Keratinocyte (primary cell): ENCODE measurements around the gene CHST8.

Source experiments
- EZH2 ChIP-seq: IDR thresholded peaks from one replicate; pipeline ENCODE4 v1.6.1; 2012; ENCODE audit warnings: inconsistent platforms, mild to moderate bottlenecking, low read length, moderate library complexity
- TF ChIP-seq, protein P1 (sequence below), 3 experiments: IDR thresholded peaks in 1 of 3; conservative IDR thresholded peaks in 1 of 3; optimal IDR thresholded peaks in 1 of 3; 2 replicates in 2 of 3; 3 replicates in 1 of 3; pipeline versions ENCODE3 to v1.5.1; 2011; ENCODE audit warnings: low read length in 3 of 3, mild to moderate bottlenecking in 3 of 3, moderate library complexity in 2 of 3, control low read depth in 1 of 3, inconsistent platforms in 1 of 3; ENCODE audit not compliant: insufficient read depth in 2 of 3; ENCODE audit errors: extremely low read depth in 1 of 3

DNA sequence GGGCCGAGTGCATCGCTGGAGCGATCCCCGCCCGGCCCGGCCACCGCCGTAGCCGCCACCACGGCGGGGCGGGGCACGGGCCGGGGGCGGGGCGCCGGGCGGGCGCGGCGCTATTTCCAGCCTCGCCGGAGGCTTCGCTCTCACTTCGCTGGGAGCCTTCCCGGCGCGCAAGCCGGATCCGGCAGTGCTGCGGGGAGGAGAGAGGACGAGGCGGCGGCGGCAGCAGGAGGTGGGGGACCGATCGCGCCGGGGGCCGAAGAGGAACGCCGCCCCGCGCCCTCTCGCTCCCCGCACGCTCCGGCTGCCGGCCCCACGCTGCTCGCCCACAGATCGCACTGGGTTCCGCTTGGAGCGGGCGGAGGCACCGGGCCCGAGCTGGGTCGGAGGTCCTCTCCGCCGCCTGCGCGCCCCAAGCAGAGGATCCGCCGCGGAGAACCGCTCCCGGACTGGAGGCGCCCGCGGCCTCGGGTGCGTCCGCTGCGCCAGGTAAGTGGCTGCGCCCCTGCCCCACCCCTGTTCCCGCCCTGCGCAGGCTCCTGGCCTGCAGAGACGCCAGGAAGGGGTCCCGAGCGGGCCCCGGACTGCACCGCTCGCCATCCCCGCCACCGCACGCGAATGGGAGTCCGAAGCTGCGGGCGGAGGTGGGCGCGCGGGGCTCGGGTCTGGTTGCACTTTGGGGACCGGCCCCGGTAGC, at the start of gene CHST8:
- TF ChIP-seq, protein P1, sequence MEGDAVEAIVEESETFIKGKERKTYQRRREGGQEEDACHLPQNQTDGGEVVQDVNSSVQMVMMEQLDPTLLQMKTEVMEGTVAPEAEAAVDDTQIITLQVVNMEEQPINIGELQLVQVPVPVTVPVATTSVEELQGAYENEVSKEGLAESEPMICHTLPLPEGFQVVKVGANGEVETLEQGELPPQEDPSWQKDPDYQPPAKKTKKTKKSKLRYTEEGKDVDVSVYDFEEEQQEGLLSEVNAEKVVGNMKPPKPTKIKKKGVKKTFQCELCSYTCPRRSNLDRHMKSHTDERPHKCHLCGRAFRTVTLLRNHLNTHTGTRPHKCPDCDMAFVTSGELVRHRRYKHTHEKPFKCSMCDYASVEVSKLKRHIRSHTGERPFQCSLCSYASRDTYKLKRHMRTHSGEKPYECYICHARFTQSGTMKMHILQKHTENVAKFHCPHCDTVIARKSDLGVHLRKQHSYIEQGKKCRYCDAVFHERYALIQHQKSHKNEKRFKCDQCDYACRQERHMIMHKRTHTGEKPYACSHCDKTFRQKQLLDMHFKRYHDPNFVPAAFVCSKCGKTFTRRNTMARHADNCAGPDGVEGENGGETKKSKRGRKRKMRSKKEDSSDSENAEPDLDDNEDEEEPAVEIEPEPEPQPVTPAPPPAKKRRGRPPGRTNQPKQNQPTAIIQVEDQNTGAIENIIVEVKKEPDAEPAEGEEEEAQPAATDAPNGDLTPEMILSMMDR (optimal IDR thresholded peaks at IDR 0.05 in 1 of 3, IDR thresholded peaks at IDR 0.05 in 1 of 3, conservative IDR thresholded peaks at IDR 0.05 in 1 of 3; ENCODE audit: extremely low read depth in 1 of 3, insufficient read depth in 2 of 3, low read length in 3 of 3): no peak
- TF ChIP-seq EZH2: no peak
